Measurements from ENCODE around the gene GPC4. TPM values are rescaled to one million over a fixed set of nuclear protein-coding genes. Genes with fewer than 3 reads are reported as not detected.

Gene GPC4
- total RNA-seq, 1 donor from 2014 or later, result 15.6 TPM

- peaks cover 6% of the 10 kb centered on the region for H3K4me1 Mint-ChIP-seq (ENCODE audit: unreplicated experiment)
- H3K4me3 Mint-ChIP-seq (ENCODE audit: unreplicated experiment), result no peak overlapping the region
- no peaks in the 10 kb centered on the region for H3K36me3 Mint-ChIP-seq (ENCODE audit: low read depth, unreplicated experiment)
- no peak overlapping the region for H3K27ac Mint-ChIP-seq (ENCODE audit: unreplicated experiment)
- no peaks in the 10 kb centered on the region for H3K9me3 Mint-ChIP-seq (ENCODE audit: unreplicated experiment)
- DNase-seq (ENCODE audit: low spot score), result no peak
- peaks cover 2% of the 10 kb centered on the region for H3K27me3 Mint-ChIP-seq (ENCODE audit: unreplicated experiment)
- TF ChIP-seq, protein P1, sequence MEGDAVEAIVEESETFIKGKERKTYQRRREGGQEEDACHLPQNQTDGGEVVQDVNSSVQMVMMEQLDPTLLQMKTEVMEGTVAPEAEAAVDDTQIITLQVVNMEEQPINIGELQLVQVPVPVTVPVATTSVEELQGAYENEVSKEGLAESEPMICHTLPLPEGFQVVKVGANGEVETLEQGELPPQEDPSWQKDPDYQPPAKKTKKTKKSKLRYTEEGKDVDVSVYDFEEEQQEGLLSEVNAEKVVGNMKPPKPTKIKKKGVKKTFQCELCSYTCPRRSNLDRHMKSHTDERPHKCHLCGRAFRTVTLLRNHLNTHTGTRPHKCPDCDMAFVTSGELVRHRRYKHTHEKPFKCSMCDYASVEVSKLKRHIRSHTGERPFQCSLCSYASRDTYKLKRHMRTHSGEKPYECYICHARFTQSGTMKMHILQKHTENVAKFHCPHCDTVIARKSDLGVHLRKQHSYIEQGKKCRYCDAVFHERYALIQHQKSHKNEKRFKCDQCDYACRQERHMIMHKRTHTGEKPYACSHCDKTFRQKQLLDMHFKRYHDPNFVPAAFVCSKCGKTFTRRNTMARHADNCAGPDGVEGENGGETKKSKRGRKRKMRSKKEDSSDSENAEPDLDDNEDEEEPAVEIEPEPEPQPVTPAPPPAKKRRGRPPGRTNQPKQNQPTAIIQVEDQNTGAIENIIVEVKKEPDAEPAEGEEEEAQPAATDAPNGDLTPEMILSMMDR (IDR thresholded peaks at IDR 0.05; ENCODE audit: unreplicated experiment), result no peak
Observed at GRCh38 chrX:133410550-133410949, 4.7 kb downstream of the GPC4 start.

GRCh38 chrX:133405498-133406185, 9.6 kb downstream of the GPC4 start:
- no peak for DNase-seq (ENCODE audit: low spot score)
- H3K27ac Mint-ChIP-seq (ENCODE audit: unreplicated experiment), result no peak overlapping the region
- peaks cover 4% of the 10 kb centered on the region for H3K4me1 Mint-ChIP-seq (ENCODE audit: unreplicated experiment)
- no peak overlapping the region for H3K4me3 Mint-ChIP-seq (ENCODE audit: unreplicated experiment)
- no peaks in the 10 kb centered on the region for H3K9me3 Mint-ChIP-seq (ENCODE audit: unreplicated experiment)
- no peaks in the 10 kb centered on the region for H3K36me3 Mint-ChIP-seq (ENCODE audit: low read depth, unreplicated experiment)
- H3K27me3 Mint-ChIP-seq (ENCODE audit: unreplicated experiment), result peaks cover under 1% of the 10 kb centered on the region
- TF ChIP-seq, protein P1 (IDR thresholded peaks at IDR 0.05; ENCODE audit: unreplicated experiment), result no peak

DNA sequence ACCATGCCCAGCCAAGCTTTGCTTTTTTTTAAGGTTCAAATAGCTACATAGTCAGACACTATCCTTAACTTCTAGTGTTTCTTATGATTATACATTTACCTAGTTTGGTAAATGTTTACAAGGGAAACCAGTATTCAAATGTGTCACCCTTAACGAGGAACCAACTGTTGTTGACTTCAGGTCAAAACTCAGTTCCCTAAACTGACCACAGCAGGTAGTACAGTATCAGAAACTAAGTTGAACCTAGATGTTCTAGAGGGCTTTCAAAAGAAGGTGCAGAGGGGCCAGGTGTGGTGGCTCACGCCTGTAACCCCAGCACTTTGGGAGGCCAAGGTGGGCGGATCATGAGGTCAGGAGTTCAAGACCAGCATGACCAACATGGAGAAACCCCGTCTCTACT, 11.3 kb downstream of the GPC4 start:
- no peak overlapping the region for H3K4me3 Mint-ChIP-seq (ENCODE audit: unreplicated experiment)
- H3K4me1 Mint-ChIP-seq (ENCODE audit: unreplicated experiment), result peaks cover 4% of the 10 kb centered on the region
- H3K27ac Mint-ChIP-seq (ENCODE audit: unreplicated experiment), result no peak overlapping the region
- no peaks in the 10 kb centered on the region for H3K9me3 Mint-ChIP-seq (ENCODE audit: unreplicated experiment)
- H3K36me3 Mint-ChIP-seq (ENCODE audit: low read depth, unreplicated experiment), result no peaks in the 10 kb centered on the region
- TF ChIP-seq, protein P1 (IDR thresholded peaks at IDR 0.05; ENCODE audit: unreplicated experiment), result no peak
- peaks cover 1% of the 10 kb centered on the region for H3K27me3 Mint-ChIP-seq (ENCODE audit: unreplicated experiment)
- no peak for DNase-seq (ENCODE audit: low spot score)

GRCh38 chrX:133402830-133403625, 12.3 kb downstream of the GPC4 start:
- TF ChIP-seq, protein P1 (IDR thresholded peaks at IDR 0.05; ENCODE audit: unreplicated experiment), result no peak
- no peaks in the 10 kb centered on the region for H3K9me3 Mint-ChIP-seq (ENCODE audit: unreplicated experiment)
- no peak overlapping the region for H3K27ac Mint-ChIP-seq (ENCODE audit: unreplicated experiment)
- peaks cover 8% of the 10 kb centered on the region for H3K4me1 Mint-ChIP-seq (ENCODE audit: unreplicated experiment)
- peaks cover 1% of the 10 kb centered on the region for H3K27me3 Mint-ChIP-seq (ENCODE audit: unreplicated experiment)
- no peak for DNase-seq (ENCODE audit: low spot score)
- H3K4me3 Mint-ChIP-seq (ENCODE audit: unreplicated experiment), result no peak overlapping the region
- no peaks in the 10 kb centered on the region for H3K36me3 Mint-ChIP-seq (ENCODE audit: low read depth, unreplicated experiment)

- Mint-ChIP-seq H3K27ac (ENCODE audit: unreplicated experiment) (no peak overlapping the region), H3K4me3 (ENCODE audit: unreplicated experiment) (no peak overlapping the region), H3K36me3 (ENCODE audit: low read depth, unreplicated experiment) (no peaks in the 10 kb centered on the region), H3K4me1 (ENCODE audit: unreplicated experiment) (peaks cover 8% of the 10 kb centered on the region), H3K27me3 (ENCODE audit: unreplicated experiment) (peaks cover 1% of the 10 kb centered on the region), H3K9me3 (ENCODE audit: unreplicated experiment) (no peaks in the 10 kb centered on the region)
- no peak for DNase-seq (ENCODE audit: low spot score)
- TF ChIP-seq, protein P1 (IDR thresholded peaks at IDR 0.05; ENCODE audit: unreplicated experiment), result no peak
Observed at GRCh38 chrX:133402042-133402453, 13.2 kb downstream of the GPC4 start.

Measured in endothelial cell (in vitro differentiated cells).